Vagina (tissue), 2 donors: ENCODE results near the gene CHI3L1. TPM values are rescaled to one million over a fixed set of nuclear protein-coding genes. Genes with fewer than 3 reads are reported as not detected.

Experiments
- DNase-seq, 2 donors: peaks; one replicate each; pipeline ENCODE4 v3.0.0-alpha.2; 2017; ENCODE audit errors: extremely low spot score in 2 of 2
- H3K27ac ChIP-seq: fragments of 200-600 bp; sonication (generic); one replicate; pipeline ENCODE4 v1.5.1; 2019
- H3K27me3 ChIP-seq: fragments of 200-600 bp; sonication (generic); one replicate; pipeline ENCODE4 v1.5.1; 2019
- H3K36me3 ChIP-seq, 2 donors: fragments of 200-600 bp; sonication (generic); one replicate each; pipeline ENCODE4 v1.5.1; 2017 to 2019
- H3K4me1 ChIP-seq: fragments of 200-600 bp; sonication (generic); one replicate; pipeline ENCODE4 v1.5.1; 2019
- H3K4me3 ChIP-seq, 2 donors: fragments of 200-600 bp; sonication (generic); 1 replicate in 1 of 2; 2 replicates in 1 of 2; pipeline ENCODE4 v1.5.1; 2016 to 2019
- H3K9me3 ChIP-seq: fragments of 200-600 bp; sonication (generic); one replicate; pipeline ENCODE4 v1.5.1; 2019
- CTCF ChIP-seq, 3 experiments: fragments of 450-650 bp in 2 of 3; fragments of 200-600 bp in 1 of 3; sonication (generic) in 1 of 3; IDR thresholded peaks; one replicate each; pipeline ENCODE4 v1.5.1; 2017 to 2019; ENCODE audit warnings: antibody characterized with exemption in 3 of 3, mild to moderate bottlenecking in 2 of 3, moderate library complexity in 2 of 3
- POLR2A ChIP-seq, 2 donors: fragments of 450-650 bp; IDR thresholded peaks; one replicate each; pipeline ENCODE4 v1.6.1; 2017; ENCODE audit warnings: antibody characterized with exemption in 2 of 2, mild to moderate bottlenecking in 2 of 2, moderate library complexity in 2 of 2
- POLR2AphosphoS5 ChIP-seq, 2 donors: sonication (generic); formaldehyde crosslinking; IDR thresholded peaks; one replicate each; pipeline ENCODE4 v1.9.0; 2017; ENCODE audit warnings: antibody characterized with exemption in 2 of 2, mild to moderate bottlenecking in 2 of 2, low read depth in 1 of 2; ENCODE audit not compliant: insufficient read depth in 1 of 2
- intact Hi-C: fragments of 100-400 bp; cut with DNase I; formaldehyde crosslinking; loops from one replicate; pipeline ENCODE4 v1.15.1; 2023
- total RNA-seq: library from RNA; depleted of rRNA; stranded (reverse); fragments of >200 nt; gene quantifications from one replicate; pipeline ENCODE4 v1.2.3, GENCODE V29; 2016

The CHI3L1 gene
- total RNA-seq, 1 donor from 2014 or later: 51.3 TPM

GRCh38 chr1:203165101-203165799 lies 21.3 kb downstream of the CHI3L1 start:
- intact Hi-C loops: no loop called here

DNA sequence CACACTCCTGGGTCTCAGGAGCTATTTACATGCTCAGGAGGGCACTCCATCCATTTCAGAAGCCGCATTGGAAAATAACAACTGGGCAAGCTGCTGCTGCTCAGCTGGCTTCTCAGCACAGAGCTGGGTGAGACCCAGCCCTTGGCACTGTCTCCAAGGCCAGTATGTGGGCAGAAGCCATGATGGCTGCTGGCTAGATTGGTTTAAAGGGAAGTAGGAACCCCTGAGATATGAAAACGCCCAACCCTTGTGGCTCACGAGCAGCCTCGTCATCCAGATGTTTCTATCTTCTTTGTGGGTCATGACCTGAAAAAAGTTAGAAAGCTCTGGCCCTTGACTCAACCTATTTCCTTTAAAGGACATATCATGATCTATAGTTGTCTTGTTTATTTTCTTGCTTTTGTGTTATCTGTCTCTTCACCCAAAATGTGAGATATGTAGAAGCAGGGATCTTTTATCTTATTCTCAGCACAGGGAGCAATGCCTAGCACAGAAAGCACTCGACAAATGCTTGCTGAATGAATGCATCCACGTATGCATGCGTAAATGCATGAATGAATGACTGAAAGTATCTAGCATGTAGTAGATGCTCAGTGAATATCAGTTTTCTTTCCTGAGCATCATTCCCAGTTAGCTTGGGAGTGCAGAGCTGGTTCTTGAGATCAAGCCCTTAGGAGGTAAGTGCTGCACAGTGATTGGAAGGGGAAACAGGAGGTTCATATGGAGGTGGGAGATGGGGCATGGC lies 22.4 kb downstream of the CHI3L1 start:
- TF ChIP-seq POLR2A (IDR thresholded peaks at IDR 0.05) (no peak), CTCF (IDR thresholded peaks at IDR 0.05) (no peak), POLR2AphosphoS5 (IDR thresholded peaks at IDR 0.05; ENCODE audit: insufficient read depth in 1 of 2, low read depth in 1 of 2) (no peak)
- intact Hi-C loops: no loop called here

More at GRCh38 chr1:203165101-203165799, 21.3 kb downstream of the CHI3L1 start:
- TF ChIP-seq POLR2AphosphoS5 (IDR thresholded peaks at IDR 0.05; ENCODE audit: insufficient read depth in 1 of 2, low read depth in 1 of 2) (no peak), POLR2A (IDR thresholded peaks at IDR 0.05) (no peak), CTCF (IDR thresholded peaks at IDR 0.05) (no peak)
- Histone ChIP-seq H3K4me3 (no peak overlapping the region), H3K27me3 (no peaks in the 10 kb centered on the region), H3K36me3 (no peaks in the 10 kb centered on the region), H3K4me1 (no peaks in the 10 kb centered on the region), H3K9me3 (no peaks in the 10 kb centered on the region), H3K27ac (no peak overlapping the region)
- DNase-seq: no peak

DNA sequence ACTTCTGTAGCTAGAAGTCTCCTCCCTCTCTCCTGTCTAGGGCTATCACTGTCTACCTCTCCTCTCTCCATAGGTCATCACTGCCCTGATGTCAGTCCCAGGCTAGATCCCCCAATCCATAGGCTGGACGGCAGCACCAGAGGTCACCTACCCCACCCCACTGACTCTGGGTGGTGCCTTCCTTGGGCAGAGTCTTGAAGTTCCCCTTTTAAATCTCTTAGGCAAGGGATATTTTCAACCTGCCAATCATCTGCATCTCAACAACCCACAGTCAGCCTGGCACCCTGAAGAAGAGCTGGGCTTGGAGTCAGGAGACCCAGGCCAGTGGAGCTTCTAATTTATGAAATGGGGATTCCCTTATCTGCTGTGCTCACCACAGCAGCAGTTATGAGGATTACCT lies 24.1 kb downstream of the CHI3L1 start:
- TF ChIP-seq POLR2A (IDR thresholded peaks at IDR 0.05): no peak
- TF ChIP-seq POLR2AphosphoS5 (IDR thresholded peaks at IDR 0.05; ENCODE audit: insufficient read depth in 1 of 2, low read depth in 1 of 2): no peak
- no peak for TF ChIP-seq CTCF (IDR thresholded peaks at IDR 0.05)
- Histone ChIP-seq H3K4me1 (no peaks in the 10 kb centered on the region), H3K36me3 (no peaks in the 10 kb centered on the region), H3K9me3 (no peaks in the 10 kb centered on the region), H3K4me3 (no peak overlapping the region), H3K27ac (no peak overlapping the region), H3K27me3 (no peaks in the 10 kb centered on the region)
- intact Hi-C loops: no loop called here
- DNase-seq: no peak

More for the DNA sequence above, 22.4 kb downstream of the CHI3L1 start:
- Histone ChIP-seq H3K36me3 (no peaks in the 10 kb centered on the region), H3K4me3 (no peak overlapping the region), H3K4me1 (no peaks in the 10 kb centered on the region), H3K27me3 (no peaks in the 10 kb centered on the region), H3K9me3 (no peaks in the 10 kb centered on the region), H3K27ac (no peak overlapping the region)
- no peak for DNase-seq

GRCh38 chr1:203161703-203162102 lies 24.8 kb downstream of the CHI3L1 start:
- DNase-seq: no peak
- H3K4me1 ChIP-seq: no peaks in the 10 kb centered on the region
- H3K27ac ChIP-seq: no peak overlapping the region
- H3K4me3 ChIP-seq: no peak overlapping the region
- no peaks in the 10 kb centered on the region for H3K36me3 ChIP-seq
- TF ChIP-seq POLR2A (IDR thresholded peaks at IDR 0.05): no peak
- no peak for TF ChIP-seq POLR2AphosphoS5 (IDR thresholded peaks at IDR 0.05; ENCODE audit: insufficient read depth in 1 of 2, low read depth in 1 of 2)
- TF ChIP-seq CTCF (IDR thresholded peaks at IDR 0.05): no peak
- intact Hi-C loops: no loop called here
- no peaks in the 10 kb centered on the region for H3K9me3 ChIP-seq
- H3K27me3 ChIP-seq: no peaks in the 10 kb centered on the region

GRCh38 chr1:203161175-203161574 lies 25.3 kb downstream of the CHI3L1 start:
- no peaks in the 10 kb centered on the region for H3K9me3 ChIP-seq
- DNase-seq: no peak
- H3K4me1 ChIP-seq: no peaks in the 10 kb centered on the region
- H3K27me3 ChIP-seq: no peaks in the 10 kb centered on the region
- H3K27ac ChIP-seq: no peak overlapping the region
- TF ChIP-seq POLR2AphosphoS5 (IDR thresholded peaks at IDR 0.05; ENCODE audit: insufficient read depth in 1 of 2, low read depth in 1 of 2) (no peak), CTCF (IDR thresholded peaks at IDR 0.05) (no peak), POLR2A (IDR thresholded peaks at IDR 0.05) (no peak)
- intact Hi-C loops: no loop called here
- no peak overlapping the region for H3K4me3 ChIP-seq
- H3K36me3 ChIP-seq: no peaks in the 10 kb centered on the region
